ENCODE data around the gene TAMALIN.

Gene TAMALIN

GRCh38 chr12:52038447-52038846 is 31.7 kb downstream of the TAMALIN start:
- TF ChIP-seq TAF1 (IDR thresholded peaks at IDR 0.05; ENCODE audit: borderline replicate concordance, insufficient read depth, low read length) (no peak), REST (IDR thresholded peaks at IDR 0.05; ENCODE audit: insufficient read depth in 1 of 2, low read depth in 2 of 2, low read length in 2 of 2) (no peak), POLR2AphosphoS5 (IDR thresholded peaks at IDR 0.05; ENCODE audit: low read depth, low read length) (no peak), FOXP2 (optimal IDR thresholded peaks at IDR 0.05; ENCODE audit: borderline replicate concordance, extremely low read depth, extremely low read length, insufficient read depth) (no peak), SIN3A (IDR thresholded peaks at IDR 0.05; ENCODE audit: borderline replicate concordance, insufficient read depth, low read length) (no peak)

GRCh38 chr12:52041035-52041434 is 34.3 kb downstream of the TAMALIN start:
- TF ChIP-seq REST (IDR thresholded peaks at IDR 0.05; ENCODE audit: insufficient read depth in 1 of 2, low read depth in 2 of 2, low read length in 2 of 2): no peak
- TF ChIP-seq TAF1 (IDR thresholded peaks at IDR 0.05; ENCODE audit: borderline replicate concordance, insufficient read depth, low read length): no peak
- TF ChIP-seq SIN3A (IDR thresholded peaks at IDR 0.05; ENCODE audit: borderline replicate concordance, insufficient read depth, low read length): no peak

GRCh38 chr12:52041695-52042123 is 35.0 kb downstream of the TAMALIN start:
- TF ChIP-seq POLR2AphosphoS5 (IDR thresholded peaks at IDR 0.05; ENCODE audit: low read depth, low read length) (no peak), SIN3A (IDR thresholded peaks at IDR 0.05; ENCODE audit: borderline replicate concordance, insufficient read depth, low read length) (no peak), REST (IDR thresholded peaks at IDR 0.05; ENCODE audit: insufficient read depth in 1 of 2, low read depth in 2 of 2, low read length in 2 of 2) (peak; percentile 88 to 91), TAF1 (IDR thresholded peaks at IDR 0.05; ENCODE audit: borderline replicate concordance, insufficient read depth, low read length) (no peak), FOXP2 (optimal IDR thresholded peaks at IDR 0.05; ENCODE audit: borderline replicate concordance, extremely low read depth, extremely low read length, insufficient read depth) (no peak)

GRCh38 chr12:52042706-52043385 is 36.1 kb downstream of the TAMALIN start:
- no peak for TF ChIP-seq POLR2AphosphoS5 (IDR thresholded peaks at IDR 0.05; ENCODE audit: low read depth, low read length)
- TF ChIP-seq SIN3A (IDR thresholded peaks at IDR 0.05; ENCODE audit: borderline replicate concordance, insufficient read depth, low read length): no peak
- TF ChIP-seq TAF1 (IDR thresholded peaks at IDR 0.05; ENCODE audit: borderline replicate concordance, insufficient read depth, low read length): no peak
- TF ChIP-seq FOXP2 (optimal IDR thresholded peaks at IDR 0.05; ENCODE audit: borderline replicate concordance, extremely low read depth, extremely low read length, insufficient read depth): no peak
- TF ChIP-seq REST (IDR thresholded peaks at IDR 0.05; ENCODE audit: insufficient read depth in 1 of 2, low read depth in 2 of 2, low read length in 2 of 2): no peak
